PC-3 (cell line): ENCODE data around the gene BZW2. TPM values are rescaled to one million over a fixed set of nuclear protein-coding genes. Genes with fewer than 3 reads are reported as not detected.

Source experiments
- ATAC-seq: fragments of 200-7000 bp; cut with Tn5 transposase; 2 replicates; pipeline ENCODE4 v1.9.1; 2020; ENCODE audit warnings: mild to moderate bottlenecking, moderate library complexity
- BruUV-seq: library from RNA; stranded (reverse); fragments of 400-500 nt; replicated peaks from 2 replicates; lab custom pipeline; 2021; lab: Mats Ljungman, UMichigan
- CTCF ChIA-PET: fragments of 300-600 bp; sonication (Branson Sonifier 250); formaldehyde crosslinking; loops from one replicate; lab custom pipeline; 2022; ENCODE audit warnings: antibody characterized with exemption; lab: Charles Lee
- POLR2A ChIA-PET: fragments of 300-600 bp; sonication (Branson Sonifier 250); formaldehyde crosslinking; loops from one replicate; lab custom pipeline; 2022; ENCODE audit warnings: antibody characterized with exemption; ENCODE audit not compliant: unreplicated experiment; lab: Charles Lee
- DNase-seq: peaks from one replicate; pipeline ENCODE4 v3.0.0-alpha.2; 2015
- H2AFZ ChIP-seq: fragments of 300-600 bp; sonication (generic); 2 replicates; pipeline ENCODE4 v1.6.0; 2016; ENCODE audit warnings: antibody characterized with exemption, low read length
- H3F3A ChIP-seq: fragments of 300-600 bp; sonication (generic); one replicate; pipeline ENCODE4 v1.6.0; 2017; ENCODE audit warnings: antibody characterized with exemption, low read length, control low read depth, mild to moderate bottlenecking; ENCODE audit not compliant: unreplicated experiment
- H3K27ac ChIP-seq: fragments of 300-600 bp; sonication (generic); 2 replicates; pipeline ENCODE4 v1.5.1; 2016; ENCODE audit warnings: mild to moderate bottlenecking, low read length
- H3K27me3 ChIP-seq: fragments of 300-600 bp; sonication (generic); 2 replicates; pipeline ENCODE4 v1.6.1; 2016; ENCODE audit warnings: low read length, mixed read lengths
- H3K36me3 ChIP-seq: fragments of 300-600 bp; sonication (generic); 2 replicates; pipeline ENCODE4 v1.6.1; 2016; ENCODE audit warnings: low read depth, mixed run types, low read length, mixed read lengths
- H3K4me1 ChIP-seq: fragments of 300-600 bp; sonication (generic); 2 replicates; pipeline ENCODE4 v1.5.1; 2016; ENCODE audit warnings: low read length; ENCODE audit not compliant: insufficient read depth
- H3K4me2 ChIP-seq: fragments of 300-600 bp; sonication (generic); 2 replicates; pipeline ENCODE4 v1.6.0; 2016; ENCODE audit warnings: low read length
- H3K4me3 ChIP-seq: fragments of 300-600 bp; sonication (generic); 2 replicates; pipeline ENCODE4 v1.5.1; 2016; ENCODE audit warnings: mild to moderate bottlenecking, low read length, mixed read lengths
- H3K79me2 ChIP-seq: fragments of 300-600 bp; sonication (generic); 2 replicates; pipeline ENCODE4 v1.6.1; 2017; ENCODE audit warnings: low read length, mixed read lengths
- H3K9ac ChIP-seq: fragments of 300-600 bp; sonication (generic); 2 replicates; pipeline ENCODE4 v1.6.0; 2016; ENCODE audit warnings: mild to moderate bottlenecking, low read length
- H3K9me2 ChIP-seq: fragments of 300-600 bp; sonication (generic); replicated peaks from 2 replicates; pipeline ENCODE4 v1.6.1; 2016; ENCODE audit warnings: mixed run types, low read length, mixed read lengths
- H3K9me3 ChIP-seq: fragments of 300-600 bp; sonication (generic); 2 replicates; pipeline ENCODE4 v1.6.1; 2016; ENCODE audit warnings: low read length, mixed read lengths
- H4K20me1 ChIP-seq: fragments of 300-600 bp; sonication (generic); 2 replicates; pipeline ENCODE4 v1.6.1; 2016; ENCODE audit warnings: low read length, mixed read lengths
- EZH2 ChIP-seq: fragments of 300-600 bp; sonication (generic); IDR thresholded peaks from one replicate; pipeline ENCODE4 v1.6.1; 2017; ENCODE audit warnings: antibody characterized with exemption, mild to moderate bottlenecking, low read length; ENCODE audit not compliant: unreplicated experiment
- EZH2phosphoT487 ChIP-seq: fragments of 300-600 bp; sonication (generic); IDR thresholded peaks from 2 replicates; pipeline ENCODE4 v1.6.1; 2018; ENCODE audit warnings: mild to moderate bottlenecking, antibody characterized with exemption, low read length, borderline replicate concordance
- intact Hi-C: fragments of 100-400 bp; cut with micrococcal nuclease; formaldehyde crosslinking; loops from 2 replicates; pipeline ENCODE4 v1.9.0; 2023
- total RNA-seq: library from RNA; depleted of rRNA; stranded (reverse); fragments of >200 nt; gene quantifications from 2 replicates; pipeline ENCODE4 v1.2.3, GENCODE V29; 2014
- TF ChIP-seq, protein P1 (sequence below): fragments of 300-600 bp; sonication (generic); conservative IDR thresholded peaks from 2 replicates; pipeline ENCODE4 v1.5.1; 2017; ENCODE audit warnings: antibody characterized with exemption, low read depth, mild to moderate bottlenecking, low read length

Gene BZW2
- total RNA-seq, 1 experiment from 2014 or later = 86.1 TPM

DNA sequence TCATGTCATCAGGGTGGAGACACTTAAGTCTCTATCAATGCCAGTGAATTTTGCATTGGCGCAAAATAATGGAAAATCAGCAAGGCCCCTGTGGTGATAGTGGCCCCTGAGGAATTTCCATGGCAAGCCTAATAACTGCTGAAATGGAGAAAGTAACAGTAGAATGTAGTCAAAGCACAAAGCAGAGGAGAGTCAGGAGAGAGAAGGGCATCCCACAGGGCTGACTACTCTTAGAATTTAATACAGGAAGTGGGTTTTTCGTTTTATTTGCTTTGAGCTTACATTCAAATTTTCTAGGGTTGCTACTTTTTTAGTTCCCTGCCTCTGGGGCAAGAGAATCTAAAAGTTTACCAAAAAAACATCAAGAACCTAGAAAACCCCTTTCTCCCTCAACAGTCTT lies 39.0 kb downstream of the BZW2 start:
- Histone ChIP-seq H3F3A (no peaks in the 10 kb centered on the region), H3K4me2 (peak overlapping the region; percentile 21; the same call in 1 of the 2 replicates), H3K36me3 (peaks cover 56% of the 10 kb centered on the region), H3K4me3 (no peak overlapping the region), H3K27me3 (no peaks in the 10 kb centered on the region), H3K79me2 (no peaks in the 10 kb centered on the region), H3K9me3 (no peaks in the 10 kb centered on the region), H3K9me2 (no peaks in the 10 kb centered on the region), H3K4me1 (peaks cover 20% of the 10 kb centered on the region), H2AFZ (no peak overlapping the region), H4K20me1 (0 out of 2 replicates have a peak, but pooled peaks cover 5% of the 10 kb centered on the region), H3K27ac (no peak overlapping the region), H3K9ac (no peak overlapping the region)
- CTCF ChIA-PET = interaction anchor here (0.6 kb wide), 2 partner anchors 198 to 425 kb away, joined by 3 read pairs; no protein-coding TSS in a partner anchor
- BruUV-seq = no TSS peak
- ATAC-seq = peak; percentile 76
- intact Hi-C loops = no loop called here
- POLR2A ChIA-PET = no interaction called here
- TF ChIP-seq, protein P1, sequence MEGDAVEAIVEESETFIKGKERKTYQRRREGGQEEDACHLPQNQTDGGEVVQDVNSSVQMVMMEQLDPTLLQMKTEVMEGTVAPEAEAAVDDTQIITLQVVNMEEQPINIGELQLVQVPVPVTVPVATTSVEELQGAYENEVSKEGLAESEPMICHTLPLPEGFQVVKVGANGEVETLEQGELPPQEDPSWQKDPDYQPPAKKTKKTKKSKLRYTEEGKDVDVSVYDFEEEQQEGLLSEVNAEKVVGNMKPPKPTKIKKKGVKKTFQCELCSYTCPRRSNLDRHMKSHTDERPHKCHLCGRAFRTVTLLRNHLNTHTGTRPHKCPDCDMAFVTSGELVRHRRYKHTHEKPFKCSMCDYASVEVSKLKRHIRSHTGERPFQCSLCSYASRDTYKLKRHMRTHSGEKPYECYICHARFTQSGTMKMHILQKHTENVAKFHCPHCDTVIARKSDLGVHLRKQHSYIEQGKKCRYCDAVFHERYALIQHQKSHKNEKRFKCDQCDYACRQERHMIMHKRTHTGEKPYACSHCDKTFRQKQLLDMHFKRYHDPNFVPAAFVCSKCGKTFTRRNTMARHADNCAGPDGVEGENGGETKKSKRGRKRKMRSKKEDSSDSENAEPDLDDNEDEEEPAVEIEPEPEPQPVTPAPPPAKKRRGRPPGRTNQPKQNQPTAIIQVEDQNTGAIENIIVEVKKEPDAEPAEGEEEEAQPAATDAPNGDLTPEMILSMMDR = no peak
- TF ChIP-seq EZH2 (no peak), EZH2phosphoT487 (no peak)
- DNase-seq = peak; percentile 48

DNA sequence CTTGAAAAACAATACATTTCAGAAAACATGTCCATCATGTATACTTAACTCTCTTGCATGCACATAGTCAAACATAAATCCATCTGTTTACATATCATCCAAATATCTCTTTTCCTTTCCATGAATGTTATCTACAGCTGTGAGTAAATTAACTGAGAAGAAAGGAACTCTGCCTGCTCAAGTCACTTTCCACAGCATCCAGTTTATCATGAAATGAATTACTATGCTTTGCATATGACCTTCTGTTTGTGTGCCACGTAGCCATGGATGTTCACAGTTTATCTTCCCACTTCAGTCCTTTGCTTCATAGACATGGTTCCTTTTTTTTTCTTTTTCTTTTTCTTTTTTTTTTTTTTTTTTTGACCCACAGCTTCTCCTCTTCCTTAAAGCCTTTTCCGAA lies 39.6 kb downstream of the BZW2 start:
- BruUV-seq = no TSS peak
- ATAC-seq (no peak), DNase-seq (no peak)
- Histone ChIP-seq H3K4me3 (no peak overlapping the region), H3K9ac (no peak overlapping the region), H3K9me3 (no peaks in the 10 kb centered on the region), H3K4me1 (peaks cover 20% of the 10 kb centered on the region), H3K27me3 (no peaks in the 10 kb centered on the region), H2AFZ (no peak overlapping the region), H3F3A (no peaks in the 10 kb centered on the region), H3K9me2 (no peaks in the 10 kb centered on the region), H3K79me2 (no peaks in the 10 kb centered on the region), H3K36me3 (peaks cover 55% of the 10 kb centered on the region), H4K20me1 (0 out of 2 replicates have a peak, but pooled peaks cover 5% of the 10 kb centered on the region), H3K4me2 (no peak overlapping the region), H3K27ac (no peak overlapping the region)
- intact Hi-C loops = no loop called here
- POLR2A ChIA-PET = no interaction called here
- no peak for TF ChIP-seq EZH2phosphoT487
- TF ChIP-seq, protein P1 = no peak
- no peak for TF ChIP-seq EZH2
- CTCF ChIA-PET = interaction anchor here (0.6 kb wide), 1 partner anchor 426 kb away, joined by 3 read pairs; no protein-coding TSS in a partner anchor

DNA sequence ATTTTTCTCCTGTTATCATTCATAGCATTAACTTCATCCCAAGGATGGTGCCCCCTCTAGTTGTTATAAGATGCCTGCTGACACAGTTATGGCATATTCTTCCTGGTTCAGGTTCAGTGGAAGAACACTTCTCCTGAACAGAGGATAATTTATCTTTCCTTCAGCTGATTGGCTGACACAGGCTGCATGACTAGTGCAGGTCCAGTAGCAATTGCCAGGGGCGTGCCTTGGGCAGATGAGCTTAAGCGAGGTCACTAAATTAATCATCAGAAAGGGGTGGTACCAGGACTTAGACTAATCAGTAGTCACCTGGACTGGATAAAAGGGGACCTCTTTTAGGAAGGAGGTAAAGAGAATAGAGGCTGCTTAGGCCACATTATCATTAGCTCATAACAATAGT lies 42.3 kb downstream of the BZW2 start:
- POLR2A ChIA-PET = interaction anchor here (0.6 kb wide), 1 partner anchor 24 kb away, joined by 6 read pairs; no protein-coding TSS in a partner anchor
- peak; percentile 39; the same call in 1 of the 2 replicates for ATAC-seq

More for the DNA sequence above, 42.3 kb downstream of the BZW2 start:
- Histone ChIP-seq H3K4me2 (no peak overlapping the region), H3K36me3 (peaks cover 49% of the 10 kb centered on the region), H2AFZ (no peak overlapping the region), H3K4me3 (no peak overlapping the region), H3K4me1 (peaks cover 44% of the 10 kb centered on the region), H3K27ac (no peak overlapping the region), H3K9me2 (no peaks in the 10 kb centered on the region), H4K20me1 (0 out of 2 replicates have a peak, but pooled peaks cover 5% of the 10 kb centered on the region), H3K9me3 (no peaks in the 10 kb centered on the region), H3K27me3 (no peaks in the 10 kb centered on the region), H3F3A (no peaks in the 10 kb centered on the region), H3K9ac (no peak overlapping the region), H3K79me2 (no peaks in the 10 kb centered on the region)
- DNase-seq = peak; percentile 66
- CTCF ChIA-PET = no interaction called here
- no peak for TF ChIP-seq EZH2phosphoT487
- TF ChIP-seq, protein P1 = no peak; the same call in 1 of the 2 replicates
- intact Hi-C loops = no loop called here
- no TSS peak for BruUV-seq
